ENCODE results near the gene SLC34A1. TPM values are rescaled to one million over a fixed set of nuclear protein-coding genes. Genes with fewer than 3 reads are reported as not detected.

SLC34A1 gene
- polyA plus RNA-seq, 4 donors = 0.01 to 0.07 TPM; not detected in 2

DNA sequence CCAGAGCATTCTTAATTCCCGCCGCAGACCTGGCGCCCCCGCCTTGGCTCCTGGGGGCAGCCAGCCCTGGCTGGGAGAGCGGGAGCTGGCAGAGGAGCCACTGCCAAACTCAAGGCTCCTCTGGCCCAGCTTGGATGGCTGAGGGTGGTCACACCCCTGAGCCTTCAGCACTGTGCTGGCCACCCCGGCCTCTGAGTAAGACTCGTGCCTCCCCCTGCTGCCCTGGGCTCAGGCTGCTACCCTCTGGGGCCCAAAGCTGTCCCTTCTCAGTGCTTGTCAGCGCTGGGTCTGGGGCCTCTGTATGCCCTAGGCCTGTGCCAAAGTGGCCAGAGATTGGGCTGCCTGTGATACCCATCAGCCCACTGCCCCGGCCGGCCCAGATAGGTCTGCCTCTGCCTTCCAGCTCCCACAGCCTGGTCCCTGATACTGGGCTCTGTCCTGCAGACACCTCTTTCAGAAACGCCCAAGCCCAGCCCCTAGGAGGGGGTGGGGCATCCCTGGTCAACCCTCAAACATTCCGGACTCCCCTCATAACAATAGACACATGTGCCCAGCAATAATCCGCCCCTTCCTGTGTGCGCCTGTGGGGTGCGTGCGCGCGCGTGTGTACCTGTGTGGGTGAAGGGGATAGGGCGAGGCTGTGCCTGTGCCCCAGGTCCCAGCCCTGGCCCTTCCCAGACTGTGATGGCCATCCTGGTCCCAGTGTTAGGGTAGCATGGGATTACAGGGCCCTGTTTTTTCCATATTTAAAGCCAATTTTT lies 58.0 kb downstream of the SLC34A1 start:
- DNase-seq (no peak), FAIRE-seq (no peak)
- H3K36me3 ChIP-seq (ENCODE audit: control insufficient read depth in 3 of 3, insufficient read depth in 2 of 3, low read depth in 1 of 3, low read length in 3 of 3) = peaks cover 7 to 51% (median 15%) of the 10 kb centered on the region in 3 donors
- no peak overlapping the region for H3K4me3 ChIP-seq (ENCODE audit: low read depth in 1 of 3, low read length in 3 of 3)
- H3K9me3 ChIP-seq (ENCODE audit: control insufficient read depth in 2 of 2, insufficient read depth in 1 of 2, low read depth in 1 of 2, low read length in 1 of 2) = no peaks in the 10 kb centered on the region
- peaks cover 0 to 7% (median 2%) of the 10 kb centered on the region in 3 donors for H3K4me1 ChIP-seq (ENCODE audit: control insufficient read depth in 3 of 3, insufficient read depth in 2 of 3, low read depth in 1 of 3, low read length in 2 of 3)
- no peak overlapping the region for H3K27ac ChIP-seq (ENCODE audit: low read depth in 1 of 3, low read length in 2 of 3)
- peaks cover 0 to 15% (median 0%) of the 10 kb centered on the region in 3 donors for H3K27me3 ChIP-seq (ENCODE audit: control insufficient read depth in 3 of 3, insufficient read depth in 3 of 3, low read length in 3 of 3)
- WGBS, 3 donors = 88 to 94% (median 91%) methylated on average over 20 of the region's 20 CpGs

- H3K4me1 ChIP-seq (ENCODE audit: control insufficient read depth in 3 of 3, insufficient read depth in 2 of 3, low read depth in 1 of 3, low read length in 2 of 3) = peaks cover 0 to 14% (median 2%) of the 10 kb centered on the region in 3 donors
- H3K9me3 ChIP-seq (ENCODE audit: control insufficient read depth in 2 of 2, insufficient read depth in 1 of 2, low read depth in 1 of 2, low read length in 1 of 2) = no peaks in the 10 kb centered on the region
- H3K36me3 ChIP-seq (ENCODE audit: control insufficient read depth in 3 of 3, insufficient read depth in 2 of 3, low read depth in 1 of 3, low read length in 3 of 3) = peaks cover 6 to 42% (median 12%) of the 10 kb centered on the region in 3 donors
- WGBS, 3 donors = 66 to 83% (median 79%) methylated on average over 15 of the region's 15 CpGs
- H3K27me3 ChIP-seq (ENCODE audit: control insufficient read depth in 3 of 3, insufficient read depth in 3 of 3, low read length in 3 of 3) = peaks cover 0 to 25% (median 0%) of the 10 kb centered on the region in 3 donors
- FAIRE-seq (no peak), DNase-seq (no peak)
- no peak overlapping the region for H3K4me3 ChIP-seq (ENCODE audit: low read depth in 1 of 3, low read length in 3 of 3)
- H3K27ac ChIP-seq (ENCODE audit: low read depth in 1 of 3, low read length in 2 of 3) = no peak overlapping the region
Measured at GRCh38 chr5:177443144-177443983, 59.1 kb downstream of the SLC34A1 start.

GRCh38 chr5:177444106-177445051 lies 60.1 kb downstream of the SLC34A1 start:
- DNase-seq (no peak), FAIRE-seq (no peak)
- Histone ChIP-seq H3K4me3 (ENCODE audit: low read depth in 1 of 3, low read length in 3 of 3) (no peak overlapping the region), H3K36me3 (ENCODE audit: control insufficient read depth in 3 of 3, insufficient read depth in 2 of 3, low read depth in 1 of 3, low read length in 3 of 3) (peaks cover 6 to 36% (median 6%) of the 10 kb centered on the region in 3 donors), H3K9me3 (ENCODE audit: control insufficient read depth in 2 of 2, insufficient read depth in 1 of 2, low read depth in 1 of 2, low read length in 1 of 2) (no peaks in the 10 kb centered on the region), H3K4me1 (ENCODE audit: control insufficient read depth in 3 of 3, insufficient read depth in 2 of 3, low read depth in 1 of 3, low read length in 2 of 3) (peaks cover 0 to 14% (median 2%) of the 10 kb centered on the region in 3 donors), H3K27me3 (ENCODE audit: control insufficient read depth in 3 of 3, insufficient read depth in 3 of 3, low read length in 3 of 3) (peaks cover 0 to 34% (median 0%) of the 10 kb centered on the region in 3 donors), H3K27ac (ENCODE audit: low read depth in 1 of 3, low read length in 2 of 3) (peak overlapping the region in 1 of 3 donors; percentile 12)
- 45 to 61% (median 52%) methylated on average over 7 of the region's 7 CpGs for WGBS, 3 donors

- H3K27me3 ChIP-seq (ENCODE audit: control insufficient read depth in 3 of 3, insufficient read depth in 3 of 3, low read length in 3 of 3) = peaks cover 0 to 37% (median 0%) of the 10 kb centered on the region in 3 donors
- DNase-seq (no peak), FAIRE-seq (no peak)
- H3K9me3 ChIP-seq (ENCODE audit: control insufficient read depth in 2 of 2, insufficient read depth in 1 of 2, low read depth in 1 of 2, low read length in 1 of 2) = no peaks in the 10 kb centered on the region
- WGBS, 3 donors = 20 to 44% (median 35%) methylated on average over 10 of the region's 10 CpGs
- H3K4me3 ChIP-seq (ENCODE audit: low read depth in 1 of 3, low read length in 3 of 3) = no peak overlapping the region
- peak overlapping the region in 2 of 3 donors; percentile 3 to 32 for H3K27ac ChIP-seq (ENCODE audit: low read depth in 1 of 3, low read length in 2 of 3)
- H3K4me1 ChIP-seq (ENCODE audit: control insufficient read depth in 3 of 3, insufficient read depth in 2 of 3, low read depth in 1 of 3, low read length in 2 of 3) = peaks cover 0 to 14% (median 2%) of the 10 kb centered on the region in 3 donors
- peaks cover 6 to 34% (median 6%) of the 10 kb centered on the region in 3 donors for H3K36me3 ChIP-seq (ENCODE audit: control insufficient read depth in 3 of 3, insufficient read depth in 2 of 3, low read depth in 1 of 3, low read length in 3 of 3)
Measured at GRCh38 chr5:177445052-177445916, 61.0 kb downstream of the SLC34A1 start.

DNA sequence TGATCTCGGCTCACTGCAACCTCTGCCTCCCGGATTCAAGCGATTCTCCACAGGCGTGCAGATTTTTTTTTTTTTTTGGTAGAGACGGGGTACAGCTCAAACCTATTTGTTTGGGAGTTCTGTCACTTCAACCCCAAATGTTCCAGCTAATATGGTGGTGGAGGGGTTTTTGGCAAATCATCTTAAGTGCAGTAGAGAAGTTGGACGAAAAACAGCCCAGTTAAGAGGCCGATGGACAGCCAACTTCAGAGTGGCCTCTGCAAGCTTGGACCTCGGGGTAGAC lies 61.6 kb downstream of the SLC34A1 start:
- WGBS, 3 donors = 1 to 5% (median 2%) methylated on average over 8 of the region's 8 CpGs
- DNase-seq (no peak), FAIRE-seq (no peak)
- Histone ChIP-seq H3K4me3 (ENCODE audit: low read depth in 1 of 3, low read length in 3 of 3) (peak overlapping the region in 2 of 3 donors; percentile 48 to 73), H3K9me3 (ENCODE audit: control insufficient read depth in 2 of 2, insufficient read depth in 1 of 2, low read depth in 1 of 2, low read length in 1 of 2) (no peaks in the 10 kb centered on the region), H3K4me1 (ENCODE audit: control insufficient read depth in 3 of 3, insufficient read depth in 2 of 3, low read depth in 1 of 3, low read length in 2 of 3) (peaks cover 0 to 14% (median 2%) of the 10 kb centered on the region in 3 donors), H3K27ac (ENCODE audit: low read depth in 1 of 3, low read length in 2 of 3) (peak overlapping the region in 2 of 3 donors; percentile 24 to 25), H3K36me3 (ENCODE audit: control insufficient read depth in 3 of 3, insufficient read depth in 2 of 3, low read depth in 1 of 3, low read length in 3 of 3) (peaks cover 5 to 28% (median 6%) of the 10 kb centered on the region in 3 donors), H3K27me3 (ENCODE audit: control insufficient read depth in 3 of 3, insufficient read depth in 3 of 3, low read length in 3 of 3) (peaks cover 0 to 37% (median 0%) of the 10 kb centered on the region in 3 donors)

DNA sequence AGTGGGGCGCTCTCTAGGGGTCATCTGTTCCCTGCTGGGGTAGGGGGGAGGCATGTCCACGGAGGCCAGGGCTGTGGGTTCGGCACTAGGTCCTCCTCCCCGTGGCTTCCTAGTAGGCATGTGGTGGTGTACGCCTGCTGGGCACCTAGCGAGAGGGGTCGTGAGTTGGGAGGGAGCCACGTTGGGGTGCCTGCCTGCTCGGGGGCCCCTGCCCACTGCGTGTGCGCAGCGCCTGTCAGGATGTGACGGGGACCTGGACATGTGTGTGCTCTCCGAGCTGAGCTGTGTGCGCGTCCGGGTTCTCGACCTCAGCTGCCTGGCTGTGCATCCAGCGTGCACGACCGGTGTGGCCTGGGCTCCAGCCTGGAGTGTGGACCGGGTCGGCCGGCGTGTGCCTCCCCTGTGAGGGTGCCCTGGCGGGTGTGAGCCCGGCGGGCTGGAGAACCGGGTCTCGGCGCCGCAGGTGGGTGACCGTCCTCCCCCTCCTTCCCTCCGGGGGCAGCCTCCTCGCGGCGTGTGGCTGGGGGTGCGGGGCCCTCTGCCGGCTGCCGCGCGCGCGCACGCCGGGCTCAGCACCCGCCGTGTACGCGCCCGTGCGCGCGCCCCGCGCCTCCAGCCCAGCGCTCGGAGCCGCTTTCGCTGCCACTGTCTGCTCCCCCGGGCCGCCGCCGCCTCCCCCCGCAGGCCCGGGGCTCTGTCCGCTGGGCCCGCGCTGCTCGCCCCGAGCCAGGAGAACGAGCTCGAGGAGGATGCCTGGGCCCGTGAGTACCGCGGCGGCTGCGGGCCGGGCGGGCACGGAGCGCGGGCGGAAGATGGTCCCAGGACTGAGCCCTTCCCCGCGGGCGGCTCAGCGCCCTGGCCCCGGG lies 62.2 kb downstream of the SLC34A1 start, which contains the start of gene PRR7:
Gene PRR7, plus strand, starts transcription at position 615 of the 866 bp plus-strand sequence. CDS start 8,254 bp downstream, outside the sequence.
- WGBS, 3 donors = 0 to 1% (median 1%) methylated on average over 42 to 89 of the region's 89 CpGs
- Histone ChIP-seq H3K4me1 (ENCODE audit: control insufficient read depth in 3 of 3, insufficient read depth in 2 of 3, low read depth in 1 of 3, low read length in 2 of 3) (peaks cover 0 to 14% (median 2%) of the 10 kb centered on the region in 3 donors), H3K27ac (ENCODE audit: low read depth in 1 of 3, low read length in 2 of 3) (peak within 1 kb of the TSS in 2 of 3 donors; percentile 24 to 25), H3K27me3 (ENCODE audit: control insufficient read depth in 3 of 3, insufficient read depth in 3 of 3, low read length in 3 of 3) (peaks cover 0 to 37% (median 0%) of the 10 kb centered on the region in 3 donors), H3K4me3 (ENCODE audit: low read depth in 1 of 3, low read length in 3 of 3) (peak within 1 kb of the TSS; percentile 44 to 73 (median 48)), H3K9me3 (ENCODE audit: control insufficient read depth in 2 of 2, insufficient read depth in 1 of 2, low read depth in 1 of 2, low read length in 1 of 2) (no peaks in the 10 kb centered on the region), H3K36me3 (ENCODE audit: control insufficient read depth in 3 of 3, insufficient read depth in 2 of 3, low read depth in 1 of 3, low read length in 3 of 3) (peaks cover 0 to 22% (median 0%) of the 10 kb centered on the region in 3 donors)
- no peak for FAIRE-seq
- DNase-seq = peak; percentile 57 to 80

Data from small intestine (tissue), 7 donors.